ENCODE results near the gene SLC24A5.

The SLC24A5 gene

DNA sequence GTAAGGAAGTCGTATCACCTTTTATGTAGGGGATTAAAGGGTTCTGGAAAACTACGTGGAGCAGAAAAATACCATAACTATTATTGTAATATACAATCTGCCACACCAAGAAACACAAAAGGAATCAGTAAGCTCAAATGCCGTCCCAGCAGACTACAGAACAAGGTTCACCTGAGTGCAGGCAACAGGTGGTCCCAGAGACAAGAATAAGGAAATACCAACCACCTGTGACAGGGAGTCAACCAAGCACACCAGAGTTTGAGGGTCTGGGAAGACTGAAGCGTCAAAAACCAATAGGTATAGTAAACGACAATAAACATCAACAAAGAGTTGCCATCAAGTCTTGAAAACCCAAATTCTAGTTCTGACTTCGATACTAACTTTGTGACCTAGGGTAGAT lies 12.1 kb downstream of the SLC24A5 start:
- DNase-seq (ENCODE audit: low read depth): no peak
- H3K4me3 ChIP-seq (ENCODE audit: low read length): no peak overlapping the region
- TF ChIP-seq, protein P1, sequence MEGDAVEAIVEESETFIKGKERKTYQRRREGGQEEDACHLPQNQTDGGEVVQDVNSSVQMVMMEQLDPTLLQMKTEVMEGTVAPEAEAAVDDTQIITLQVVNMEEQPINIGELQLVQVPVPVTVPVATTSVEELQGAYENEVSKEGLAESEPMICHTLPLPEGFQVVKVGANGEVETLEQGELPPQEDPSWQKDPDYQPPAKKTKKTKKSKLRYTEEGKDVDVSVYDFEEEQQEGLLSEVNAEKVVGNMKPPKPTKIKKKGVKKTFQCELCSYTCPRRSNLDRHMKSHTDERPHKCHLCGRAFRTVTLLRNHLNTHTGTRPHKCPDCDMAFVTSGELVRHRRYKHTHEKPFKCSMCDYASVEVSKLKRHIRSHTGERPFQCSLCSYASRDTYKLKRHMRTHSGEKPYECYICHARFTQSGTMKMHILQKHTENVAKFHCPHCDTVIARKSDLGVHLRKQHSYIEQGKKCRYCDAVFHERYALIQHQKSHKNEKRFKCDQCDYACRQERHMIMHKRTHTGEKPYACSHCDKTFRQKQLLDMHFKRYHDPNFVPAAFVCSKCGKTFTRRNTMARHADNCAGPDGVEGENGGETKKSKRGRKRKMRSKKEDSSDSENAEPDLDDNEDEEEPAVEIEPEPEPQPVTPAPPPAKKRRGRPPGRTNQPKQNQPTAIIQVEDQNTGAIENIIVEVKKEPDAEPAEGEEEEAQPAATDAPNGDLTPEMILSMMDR (conservative IDR thresholded peaks at IDR 0.05; ENCODE audit: low read length): no peak

DNA sequence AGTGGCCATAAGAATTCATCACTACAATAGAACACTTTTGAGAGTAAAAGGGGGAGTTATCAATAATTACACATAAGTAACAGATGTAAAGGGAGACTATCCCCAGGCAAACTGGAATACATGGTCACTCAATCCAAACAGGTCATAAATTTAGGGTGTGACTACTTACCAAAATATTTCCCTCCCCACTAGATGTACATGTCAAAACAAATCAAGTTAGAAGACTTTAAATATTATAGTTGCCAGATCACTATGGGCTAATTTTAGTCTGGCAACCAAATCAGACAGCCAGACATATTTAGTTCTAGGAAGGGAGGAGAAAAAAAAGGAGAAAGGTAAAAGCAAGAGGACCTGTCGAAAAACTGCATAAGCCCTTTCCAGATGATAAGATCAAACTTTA lies 23.1 kb downstream of the SLC24A5 start:
- peak; percentile 7 for DNase-seq (ENCODE audit: low read depth)
- TF ChIP-seq, protein P1 (conservative IDR thresholded peaks at IDR 0.05; ENCODE audit: low read length): no peak
- no peak overlapping the region for H3K4me3 ChIP-seq (ENCODE audit: low read length)

DNA sequence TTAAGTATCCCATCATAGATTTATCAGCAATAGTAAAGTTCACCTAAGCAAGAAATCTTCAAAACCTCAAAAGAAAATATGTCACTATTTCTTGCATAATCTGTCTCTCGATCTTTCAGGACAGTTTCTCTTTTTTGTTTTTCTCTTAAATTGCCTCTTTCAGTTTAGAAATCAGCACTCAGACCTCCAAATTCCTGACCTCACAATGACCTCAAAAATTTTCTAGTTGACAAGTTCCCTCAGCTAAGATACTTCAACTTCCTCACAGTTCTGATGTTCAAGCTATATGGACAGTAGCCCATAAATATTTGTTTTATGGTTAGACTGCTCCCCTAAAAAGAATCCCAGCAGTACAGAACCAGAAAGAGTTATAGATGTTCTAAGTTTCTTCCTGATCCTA lies 24.1 kb downstream of the SLC24A5 start:
- TF ChIP-seq, protein P1 (conservative IDR thresholded peaks at IDR 0.05; ENCODE audit: low read length): no peak
- no peak overlapping the region for H3K4me3 ChIP-seq (ENCODE audit: low read length)
- peak; percentile 14 for DNase-seq (ENCODE audit: low read depth)

DNA sequence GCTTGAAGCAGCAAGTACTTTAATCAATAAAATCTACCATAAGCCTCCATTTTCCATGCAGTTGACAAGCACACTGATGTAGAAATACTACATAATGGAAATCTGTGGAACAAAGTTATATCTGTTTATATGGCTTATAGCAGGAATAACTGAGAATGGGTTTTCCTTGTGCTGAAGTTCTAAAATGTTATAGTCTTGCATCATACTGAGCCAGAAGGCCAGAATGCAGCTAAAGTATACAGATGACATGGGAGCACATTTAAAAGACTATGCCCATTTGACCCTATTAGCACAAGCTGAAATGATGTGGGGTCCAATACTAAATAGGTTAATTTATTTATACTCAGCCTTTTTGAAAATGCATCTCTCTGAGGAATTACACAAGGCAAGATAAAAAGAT lies 25.1 kb downstream of the SLC24A5 start:
- DNase-seq (ENCODE audit: low read depth): peak; percentile 15
- TF ChIP-seq, protein P1 (conservative IDR thresholded peaks at IDR 0.05; ENCODE audit: low read length): no peak
- H3K4me3 ChIP-seq (ENCODE audit: low read length): no peak overlapping the region

DNA sequence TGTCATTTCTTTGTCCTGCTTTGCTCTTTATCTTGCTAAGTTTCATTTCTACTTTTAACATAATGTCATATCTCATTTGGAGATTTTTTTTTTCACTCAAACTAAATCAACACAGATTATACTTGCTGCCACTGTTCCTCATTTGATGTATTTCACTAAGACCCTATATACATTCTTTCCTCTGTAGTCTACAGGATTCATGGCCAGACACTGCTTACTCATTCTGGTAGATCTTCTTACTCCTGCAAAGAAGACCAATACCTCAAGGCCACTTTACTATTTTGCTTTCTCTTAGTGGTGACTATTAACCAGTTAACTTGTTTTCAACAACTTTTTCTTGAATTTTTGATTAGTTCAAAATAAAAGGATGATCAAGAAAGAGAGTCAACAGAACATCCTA lies 26.6 kb downstream of the SLC24A5 start:
- no peak overlapping the region for H3K4me3 ChIP-seq (ENCODE audit: low read length)
- no peak for DNase-seq (ENCODE audit: low read depth)
- TF ChIP-seq, protein P1 (conservative IDR thresholded peaks at IDR 0.05; ENCODE audit: low read length): no peak

DNA sequence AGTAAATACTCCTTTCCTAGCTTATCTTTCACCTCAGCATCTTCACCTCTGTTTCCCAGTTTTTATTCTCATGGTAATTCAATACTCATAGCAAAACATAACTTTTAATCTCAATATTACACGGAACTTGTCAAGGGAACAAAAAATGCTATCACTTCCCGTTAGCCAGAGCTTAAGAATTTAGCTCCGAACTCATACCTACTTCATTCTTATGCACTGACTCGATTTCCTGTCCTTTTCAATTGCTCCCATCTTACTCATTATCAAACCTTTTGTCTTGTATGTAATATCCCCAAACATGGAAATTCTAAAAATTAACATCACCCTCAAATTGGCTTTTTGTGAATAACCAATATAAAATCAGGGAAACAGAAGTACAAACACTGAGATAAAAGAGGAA lies 29.1 kb downstream of the SLC24A5 start:
- DNase-seq (ENCODE audit: low read depth): peak; percentile 56
- no peak overlapping the region for H3K4me3 ChIP-seq (ENCODE audit: low read length)
- TF ChIP-seq, protein P1 (conservative IDR thresholded peaks at IDR 0.05; ENCODE audit: low read length): no peak

DNA sequence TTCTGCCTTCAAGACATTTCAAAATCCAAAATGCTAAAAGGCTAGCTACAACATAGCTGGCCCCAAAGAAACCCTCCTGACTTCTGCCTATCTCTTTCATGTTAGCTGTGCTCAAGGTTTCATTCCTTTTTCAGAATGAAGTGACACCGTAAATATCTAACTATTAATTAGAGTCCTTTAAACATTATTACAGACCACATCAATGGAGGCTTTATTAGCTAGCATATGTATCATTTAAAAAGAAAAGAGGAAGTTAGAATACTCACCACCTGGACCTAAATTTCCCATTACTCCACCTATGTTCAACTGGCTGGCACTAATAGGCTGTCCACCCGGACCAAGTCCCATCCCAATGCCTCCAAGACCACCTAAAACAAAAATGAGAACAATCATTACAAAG lies 32.7 kb downstream of the SLC24A5 start:
- DNase-seq (ENCODE audit: low read depth): no peak
- H3K4me3 ChIP-seq (ENCODE audit: low read length): no peak overlapping the region
- TF ChIP-seq, protein P1 (conservative IDR thresholded peaks at IDR 0.05; ENCODE audit: low read length): no peak
